PC-3 (cell line): ENCODE data around the gene OR7D4. TPM values are rescaled to one million over a fixed set of nuclear protein-coding genes. Genes with fewer than 3 reads are reported as not detected.

ENCODE experiments used
- ATAC-seq: fragments of 200-7000 bp; cut with Tn5 transposase; 2 replicates; pipeline ENCODE4 v1.9.1; 2020; ENCODE audit warnings: mild to moderate bottlenecking, moderate library complexity
- BruUV-seq: library from RNA; stranded (reverse); fragments of 400-500 nt; replicated peaks from 2 replicates; lab custom pipeline; 2021; lab: Mats Ljungman, UMichigan
- CTCF ChIA-PET: fragments of 300-600 bp; sonication (Branson Sonifier 250); formaldehyde crosslinking; loops from one replicate; lab custom pipeline; 2022; ENCODE audit warnings: antibody characterized with exemption; lab: Charles Lee
- POLR2A ChIA-PET: fragments of 300-600 bp; sonication (Branson Sonifier 250); formaldehyde crosslinking; loops from one replicate; lab custom pipeline; 2022; ENCODE audit warnings: antibody characterized with exemption; ENCODE audit not compliant: unreplicated experiment; lab: Charles Lee
- DNase-seq: peaks from one replicate; pipeline ENCODE4 v3.0.0-alpha.2; 2015
- H2AFZ ChIP-seq: fragments of 300-600 bp; sonication (generic); 2 replicates; pipeline ENCODE4 v1.6.0; 2016; ENCODE audit warnings: antibody characterized with exemption, low read length
- H3F3A ChIP-seq: fragments of 300-600 bp; sonication (generic); one replicate; pipeline ENCODE4 v1.6.0; 2017; ENCODE audit warnings: antibody characterized with exemption, low read length, control low read depth, mild to moderate bottlenecking; ENCODE audit not compliant: unreplicated experiment
- H3K27ac ChIP-seq: fragments of 300-600 bp; sonication (generic); 2 replicates; pipeline ENCODE4 v1.5.1; 2016; ENCODE audit warnings: mild to moderate bottlenecking, low read length
- H3K27me3 ChIP-seq: fragments of 300-600 bp; sonication (generic); 2 replicates; pipeline ENCODE4 v1.6.1; 2016; ENCODE audit warnings: low read length, mixed read lengths
- H3K36me3 ChIP-seq: fragments of 300-600 bp; sonication (generic); 2 replicates; pipeline ENCODE4 v1.6.1; 2016; ENCODE audit warnings: low read depth, mixed run types, low read length, mixed read lengths
- H3K4me1 ChIP-seq: fragments of 300-600 bp; sonication (generic); 2 replicates; pipeline ENCODE4 v1.5.1; 2016; ENCODE audit warnings: low read length; ENCODE audit not compliant: insufficient read depth
- H3K4me2 ChIP-seq: fragments of 300-600 bp; sonication (generic); 2 replicates; pipeline ENCODE4 v1.6.0; 2016; ENCODE audit warnings: low read length
- H3K4me3 ChIP-seq: fragments of 300-600 bp; sonication (generic); 2 replicates; pipeline ENCODE4 v1.5.1; 2016; ENCODE audit warnings: mild to moderate bottlenecking, low read length, mixed read lengths
- H3K79me2 ChIP-seq: fragments of 300-600 bp; sonication (generic); 2 replicates; pipeline ENCODE4 v1.6.1; 2017; ENCODE audit warnings: low read length, mixed read lengths
- H3K9ac ChIP-seq: fragments of 300-600 bp; sonication (generic); 2 replicates; pipeline ENCODE4 v1.6.0; 2016; ENCODE audit warnings: mild to moderate bottlenecking, low read length
- H3K9me2 ChIP-seq: fragments of 300-600 bp; sonication (generic); replicated peaks from 2 replicates; pipeline ENCODE4 v1.6.1; 2016; ENCODE audit warnings: mixed run types, low read length, mixed read lengths
- H3K9me3 ChIP-seq: fragments of 300-600 bp; sonication (generic); 2 replicates; pipeline ENCODE4 v1.6.1; 2016; ENCODE audit warnings: low read length, mixed read lengths
- H4K20me1 ChIP-seq: fragments of 300-600 bp; sonication (generic); 2 replicates; pipeline ENCODE4 v1.6.1; 2016; ENCODE audit warnings: low read length, mixed read lengths
- EZH2 ChIP-seq: fragments of 300-600 bp; sonication (generic); IDR thresholded peaks from one replicate; pipeline ENCODE4 v1.6.1; 2017; ENCODE audit warnings: antibody characterized with exemption, mild to moderate bottlenecking, low read length; ENCODE audit not compliant: unreplicated experiment
- EZH2phosphoT487 ChIP-seq: fragments of 300-600 bp; sonication (generic); IDR thresholded peaks from 2 replicates; pipeline ENCODE4 v1.6.1; 2018; ENCODE audit warnings: mild to moderate bottlenecking, antibody characterized with exemption, low read length, borderline replicate concordance
- intact Hi-C: fragments of 100-400 bp; cut with micrococcal nuclease; formaldehyde crosslinking; loops from 2 replicates; pipeline ENCODE4 v1.9.0; 2023
- total RNA-seq: library from RNA; depleted of rRNA; stranded (reverse); fragments of >200 nt; gene quantifications from 2 replicates; pipeline ENCODE4 v1.2.3, GENCODE V29; 2014; rRNA removed
- TF ChIP-seq, protein P1 (sequence below): fragments of 300-600 bp; sonication (generic); conservative IDR thresholded peaks from 2 replicates; pipeline ENCODE4 v1.5.1; 2017; ENCODE audit warnings: antibody characterized with exemption, low read depth, mild to moderate bottlenecking, low read length

The OR7D4 gene
- total RNA-seq, 1 experiment from 2014 or later = not detected

- H3K36me3 ChIP-seq = peaks cover 52% of the 10 kb centered on the region
- no peaks in the 10 kb centered on the region for H3F3A ChIP-seq
- ATAC-seq (peak; percentile 24; the same call in 1 of the 2 replicates), DNase-seq (no peak)
- no TSS peak for BruUV-seq
- H3K4me1 ChIP-seq = no peaks in the 10 kb centered on the region
- H3K9me3 ChIP-seq = peaks cover 15% of the 10 kb centered on the region
- ChIA-PET POLR2A (no interaction called here), CTCF (no interaction called here)
- no peak overlapping the region for H3K9ac ChIP-seq
- H3K79me2 ChIP-seq = no peaks in the 10 kb centered on the region
- H4K20me1 ChIP-seq = no peaks in the 10 kb centered on the region
- TF ChIP-seq, protein P1, sequence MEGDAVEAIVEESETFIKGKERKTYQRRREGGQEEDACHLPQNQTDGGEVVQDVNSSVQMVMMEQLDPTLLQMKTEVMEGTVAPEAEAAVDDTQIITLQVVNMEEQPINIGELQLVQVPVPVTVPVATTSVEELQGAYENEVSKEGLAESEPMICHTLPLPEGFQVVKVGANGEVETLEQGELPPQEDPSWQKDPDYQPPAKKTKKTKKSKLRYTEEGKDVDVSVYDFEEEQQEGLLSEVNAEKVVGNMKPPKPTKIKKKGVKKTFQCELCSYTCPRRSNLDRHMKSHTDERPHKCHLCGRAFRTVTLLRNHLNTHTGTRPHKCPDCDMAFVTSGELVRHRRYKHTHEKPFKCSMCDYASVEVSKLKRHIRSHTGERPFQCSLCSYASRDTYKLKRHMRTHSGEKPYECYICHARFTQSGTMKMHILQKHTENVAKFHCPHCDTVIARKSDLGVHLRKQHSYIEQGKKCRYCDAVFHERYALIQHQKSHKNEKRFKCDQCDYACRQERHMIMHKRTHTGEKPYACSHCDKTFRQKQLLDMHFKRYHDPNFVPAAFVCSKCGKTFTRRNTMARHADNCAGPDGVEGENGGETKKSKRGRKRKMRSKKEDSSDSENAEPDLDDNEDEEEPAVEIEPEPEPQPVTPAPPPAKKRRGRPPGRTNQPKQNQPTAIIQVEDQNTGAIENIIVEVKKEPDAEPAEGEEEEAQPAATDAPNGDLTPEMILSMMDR = no peak
- TF ChIP-seq EZH2phosphoT487 (no peak), EZH2 (no peak)
- H3K27me3 ChIP-seq = no peaks in the 10 kb centered on the region
- intact Hi-C loops = no loop called here
- H3K27ac ChIP-seq = no peak overlapping the region
- H3K4me3 ChIP-seq = no peak overlapping the region
- no peak overlapping the region for H3K4me2 ChIP-seq
- no peaks in the 10 kb centered on the region for H3K9me2 ChIP-seq
- no peak overlapping the region for H2AFZ ChIP-seq
Observed at GRCh38 chr19:9165261-9165660, 54.1 kb downstream of the OR7D4 start.

DNA sequence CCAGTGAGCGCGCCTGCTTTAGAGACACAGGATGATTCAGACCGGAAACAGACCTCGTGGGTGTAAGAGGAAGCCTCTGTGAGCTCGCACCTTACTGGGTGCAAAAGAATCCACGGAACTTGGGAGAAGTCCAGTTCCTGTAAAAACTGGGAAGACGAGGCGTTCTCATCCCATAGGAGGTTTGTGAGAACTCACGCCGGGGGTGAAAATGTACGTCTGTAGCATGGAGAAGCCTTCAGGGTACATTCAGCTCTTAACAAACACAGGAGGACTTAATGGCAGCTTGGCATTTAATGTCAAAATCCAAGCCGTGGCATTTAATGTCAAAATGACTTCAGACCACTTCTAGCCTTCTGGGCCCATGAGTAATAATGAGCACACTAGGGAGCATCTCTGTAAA is 58.0 kb downstream of the OR7D4 start:
- H3F3A ChIP-seq = no peaks in the 10 kb centered on the region
- H3K27me3 ChIP-seq = no peaks in the 10 kb centered on the region
- no peak overlapping the region for H3K9ac ChIP-seq
- peaks cover 83% of the 10 kb centered on the region for H3K36me3 ChIP-seq
- no peaks in the 10 kb centered on the region for H4K20me1 ChIP-seq
- TSS peak; percentile 7 for BruUV-seq
- TF ChIP-seq EZH2phosphoT487 = no peak
- no peak for TF ChIP-seq EZH2
- TF ChIP-seq, protein P1 = no peak
- H3K9me2 ChIP-seq = no peaks in the 10 kb centered on the region
- H2AFZ ChIP-seq = no peak overlapping the region
- no peak overlapping the region for H3K4me3 ChIP-seq
- intact Hi-C loops = no loop called here
- ChIA-PET CTCF (no interaction called here), POLR2A (no interaction called here)
- H3K27ac ChIP-seq = no peak overlapping the region
- DNase-seq (no peak), ATAC-seq (no peak)
- no peaks in the 10 kb centered on the region for H3K4me1 ChIP-seq
- H3K9me3 ChIP-seq = peaks cover 26% of the 10 kb centered on the region
- no peak overlapping the region for H3K4me2 ChIP-seq
- peaks cover 7% of the 10 kb centered on the region; the same call in 1 of the 2 replicates for H3K79me2 ChIP-seq

Other genes starting within 250 kb of the OR7D4 start
- gene MUC16, start 209.2 kb downstream of the OR7D4 start, total RNA-seq = 0.15 and 0.52 TPM in 2 replicates
- not detected in 2 replicates for gene OR1M1, start 132.5 kb downstream of the OR7D4 start, total RNA-seq
- gene OR7G2, start 112.1 kb downstream of the OR7D4 start, total RNA-seq = not detected in 2 replicates
- not detected in 2 replicates for gene OR7G1, start 103.8 kb downstream of the OR7D4 start, total RNA-seq
- not detected in 2 replicates for gene OR7G3, start 92.6 kb downstream of the OR7D4 start, total RNA-seq
- gene ZNF317, start 79.2 kb downstream of the OR7D4 start, total RNA-seq = 34.7 and 41.2 TPM in 2 replicates
- gene OR7D2, start 40.6 kb downstream of the OR7D4 start, total RNA-seq = 0.07 TPM in 1 of 2 replicates, not detected in the other
- not detected in 2 replicates for gene OR7E24, start 31.3 kb upstream of the OR7D4 start, total RNA-seq
- 30.9 and 36.0 TPM in 2 replicates for gene ZNF699, start 90.2 kb upstream of the OR7D4 start, total RNA-seq
- gene ZNF559, start 104.6 kb upstream of the OR7D4 start, total RNA-seq = 13.1 and 20.1 TPM in 2 replicates
- 1.3 and 1.4 TPM in 2 replicates for gene ZNF177, start 143.4 kb upstream of the OR7D4 start, total RNA-seq
- 31.9 and 32.8 TPM in 2 replicates for gene ZNF266, start 216.0 kb upstream of the OR7D4 start, total RNA-seq